GM18870 (cell line): ENCODE results near the gene SH3RF2.
"Not testable (repeated sequence)": the region's sequence is repeated elsewhere in the genome, so short reads cannot be mapped to it uniquely, and the experiment has no call there.

Source experiments
- ATAC-seq: cut with Tn5 transposase; IDR thresholded peaks from one replicate; pipeline ENCODE4 v1.9.1; 2021; ENCODE audit warnings: moderate library complexity; ENCODE audit not compliant: unreplicated experiment

Gene SH3RF2

DNA sequence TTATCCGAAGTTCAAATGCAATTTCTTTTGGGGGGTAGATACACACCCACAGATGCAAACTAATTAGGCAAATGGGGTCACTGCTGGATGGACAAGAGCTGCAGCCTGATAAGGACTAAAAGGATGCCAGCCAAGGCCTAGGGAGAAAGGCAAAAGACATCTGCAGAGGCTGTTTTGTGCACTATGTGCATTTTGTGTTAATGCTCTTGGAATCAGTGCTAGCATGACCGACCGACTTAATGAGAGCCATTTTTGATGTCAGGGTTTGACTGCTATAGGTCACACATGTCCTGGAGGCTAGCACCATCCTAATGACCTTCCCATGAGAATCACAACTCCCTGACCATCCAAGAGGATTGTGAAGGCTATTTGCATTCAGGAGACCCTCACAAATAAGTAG, 134.4 kb downstream of the SH3RF2 start:
- ATAC-seq, result no peak

DNA sequence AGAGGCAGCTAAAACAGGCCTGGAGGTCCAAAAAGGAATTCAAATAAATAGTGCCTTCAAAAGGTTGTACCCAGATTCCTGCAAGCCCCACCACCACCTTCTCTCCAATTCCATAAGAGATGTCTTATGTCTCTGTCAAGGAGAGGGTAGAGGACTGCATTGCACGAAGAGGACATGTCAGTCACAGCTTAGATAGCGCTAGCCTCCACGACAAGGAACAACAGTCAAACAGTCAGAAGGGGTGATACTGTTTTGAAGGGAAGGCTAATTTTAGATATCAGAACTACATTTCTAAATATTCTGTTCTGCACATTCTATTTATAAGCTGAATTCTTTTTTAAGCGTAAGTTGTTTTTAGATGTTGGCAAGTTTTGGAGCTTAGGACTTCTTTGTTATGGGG, 134.8 kb downstream of the SH3RF2 start:
- ATAC-seq, result no peak

DNA sequence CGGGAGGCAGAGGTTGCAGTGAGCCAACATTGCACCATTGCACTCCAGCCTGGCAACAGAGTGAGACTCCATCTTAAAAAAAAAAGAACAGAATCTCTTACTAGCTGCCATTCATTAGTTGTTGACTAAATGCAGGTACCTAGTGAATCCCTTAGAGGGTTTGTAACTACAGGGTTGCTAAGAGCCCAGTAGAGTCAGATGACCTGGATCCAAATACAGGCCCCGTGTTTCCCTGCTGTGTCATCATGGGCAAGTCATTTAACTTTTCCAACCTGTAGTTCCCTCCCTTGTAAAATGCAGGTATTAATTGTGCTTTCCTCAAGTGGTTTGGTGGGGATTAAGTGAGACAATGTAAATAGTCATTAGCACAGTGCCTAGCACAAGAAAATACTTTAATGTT, 136.2 kb downstream of the SH3RF2 start:
- ATAC-seq, result no peak

DNA sequence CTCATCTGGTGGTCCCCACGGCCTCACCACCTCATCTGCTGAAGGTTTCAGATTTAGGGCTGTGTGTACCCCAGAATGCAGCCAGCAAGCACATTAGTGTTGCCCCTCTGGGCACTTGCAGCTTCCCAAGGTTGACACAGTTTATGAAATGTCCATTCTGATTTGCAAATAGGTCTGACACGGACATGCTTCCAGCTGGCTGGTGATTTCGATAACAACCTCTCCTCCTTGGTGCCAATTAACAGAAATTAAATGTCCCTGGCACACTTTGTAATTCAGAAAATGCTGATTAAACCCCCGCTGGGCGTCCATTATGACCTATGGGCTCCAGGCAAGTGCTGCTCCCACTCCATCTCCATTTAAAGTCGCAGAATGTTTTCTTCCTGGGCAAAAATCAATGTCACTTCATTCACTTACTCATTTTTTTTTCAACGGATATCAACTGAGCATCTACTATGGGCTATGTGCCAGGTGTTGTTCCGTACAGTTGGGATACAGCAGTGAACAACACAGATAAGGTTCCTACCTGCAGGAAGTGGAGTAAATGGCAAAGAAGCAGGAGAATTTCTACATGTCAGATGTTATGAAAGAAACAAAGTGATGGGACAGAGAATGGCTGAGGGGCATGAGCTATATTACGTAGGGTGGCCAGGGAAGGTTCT, 137.0 kb downstream of the SH3RF2 start:
- no peak for ATAC-seq

DNA sequence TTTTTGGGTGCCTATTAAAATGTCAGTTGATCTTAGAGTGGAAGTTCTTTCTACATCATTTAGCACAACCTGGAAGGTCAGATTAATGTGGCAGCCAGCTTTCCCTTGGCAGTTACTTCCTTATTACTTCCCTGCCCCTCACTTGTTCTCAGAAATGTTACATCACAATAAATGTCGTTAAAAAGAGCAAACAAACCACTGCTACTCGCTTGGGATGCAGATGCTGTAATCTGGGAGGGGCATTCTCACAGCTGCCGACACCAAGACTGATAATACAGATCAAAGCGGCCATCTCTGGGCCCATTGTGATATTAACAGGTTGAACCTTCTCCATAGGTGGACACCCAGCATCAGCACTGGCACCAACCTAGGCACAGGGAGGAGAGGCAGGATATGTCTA, 139.7 kb downstream of the SH3RF2 start:
- no peak for ATAC-seq

DNA sequence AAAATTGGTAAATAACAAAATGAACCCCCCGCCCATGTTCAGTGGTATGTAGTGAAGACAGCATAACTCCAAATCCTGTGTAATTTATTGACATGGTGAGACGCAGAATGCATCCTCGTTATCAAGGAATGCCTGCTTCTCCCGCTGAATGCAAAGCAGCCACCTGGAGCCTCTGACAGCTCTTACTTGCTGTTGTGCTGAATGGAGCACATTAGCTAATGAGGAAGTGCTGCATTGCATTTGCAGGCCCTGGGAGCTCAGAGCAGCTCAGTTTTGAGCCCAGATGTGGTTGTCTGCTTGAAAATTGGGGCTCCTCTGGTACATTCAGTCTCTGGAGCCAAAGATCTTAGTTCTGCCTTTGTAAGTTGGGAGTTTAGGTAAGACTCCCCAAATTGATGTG, 140.1 kb downstream of the SH3RF2 start:
- ATAC-seq, result no peak

DNA sequence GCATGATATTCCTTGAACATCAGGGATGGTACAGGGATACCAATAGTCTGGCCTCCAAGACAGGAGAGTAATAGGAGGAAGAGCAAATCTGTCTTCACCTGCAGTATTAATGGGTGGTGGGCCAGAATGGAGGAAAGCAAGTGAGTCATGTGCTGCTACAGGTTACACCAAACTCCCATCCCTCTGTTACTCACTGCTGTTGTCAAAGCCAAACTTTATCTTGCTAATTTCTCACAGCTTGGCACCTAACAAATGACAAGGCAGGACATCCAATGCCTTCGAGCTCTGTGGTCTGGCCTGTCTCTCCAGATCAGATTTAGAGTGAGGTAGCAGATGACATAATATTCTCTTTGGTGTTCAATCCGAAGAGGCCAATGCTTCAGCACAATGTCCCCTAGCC, 142.2 kb downstream of the SH3RF2 start:
- no peak for ATAC-seq

DNA sequence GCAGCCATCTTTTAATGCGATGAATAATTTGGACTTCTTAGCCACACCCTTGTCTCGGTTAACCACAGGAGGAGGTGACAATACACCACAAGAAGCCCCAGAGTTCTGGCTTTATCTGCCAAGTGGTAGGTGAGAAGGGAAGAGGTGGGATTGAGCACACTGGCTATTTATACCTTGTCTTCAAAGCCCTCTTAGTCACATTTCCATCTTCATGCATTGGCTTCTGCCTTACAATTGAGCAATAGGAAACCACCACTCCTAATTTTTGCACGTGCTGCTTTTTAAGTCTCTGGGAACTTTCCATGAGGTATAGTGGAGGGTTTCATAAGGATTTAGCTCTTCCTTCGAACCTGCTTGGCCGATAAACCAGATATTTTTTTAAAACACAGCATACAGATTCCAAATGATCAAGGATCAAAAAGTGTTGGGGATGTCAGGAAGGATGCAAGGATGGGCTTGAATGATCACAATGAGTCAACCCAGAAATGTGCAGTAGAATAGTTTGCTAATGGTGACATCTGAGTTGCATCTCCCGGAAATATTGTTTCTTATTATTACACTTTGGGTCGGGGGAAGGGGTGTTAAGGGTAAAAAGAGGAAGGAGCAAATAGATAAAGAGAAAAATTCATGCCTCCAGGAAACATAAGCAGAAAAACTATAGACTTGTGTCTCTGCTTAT, 143.5 kb downstream of the SH3RF2 start:
- no peak for ATAC-seq

DNA sequence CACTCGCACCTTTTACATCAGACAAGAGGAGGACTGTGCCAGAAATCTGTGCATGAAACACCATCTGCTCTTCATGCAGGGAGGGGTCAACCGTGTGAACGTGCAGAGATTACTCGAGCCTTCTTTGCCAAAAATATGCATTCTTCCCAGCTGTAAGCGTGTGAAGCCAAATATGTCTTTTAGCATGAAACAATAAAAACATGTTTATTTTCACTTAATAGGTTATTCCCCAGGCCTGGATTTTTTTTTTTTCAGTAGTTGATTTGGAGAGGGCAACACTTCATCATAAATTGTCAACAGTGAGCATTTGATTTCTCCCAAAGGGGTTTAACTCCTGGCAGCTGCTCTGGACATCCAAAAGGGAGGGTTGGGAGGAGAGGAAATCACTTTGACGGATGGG, 145.2 kb downstream of the SH3RF2 start:
- ATAC-seq, result no peak

DNA sequence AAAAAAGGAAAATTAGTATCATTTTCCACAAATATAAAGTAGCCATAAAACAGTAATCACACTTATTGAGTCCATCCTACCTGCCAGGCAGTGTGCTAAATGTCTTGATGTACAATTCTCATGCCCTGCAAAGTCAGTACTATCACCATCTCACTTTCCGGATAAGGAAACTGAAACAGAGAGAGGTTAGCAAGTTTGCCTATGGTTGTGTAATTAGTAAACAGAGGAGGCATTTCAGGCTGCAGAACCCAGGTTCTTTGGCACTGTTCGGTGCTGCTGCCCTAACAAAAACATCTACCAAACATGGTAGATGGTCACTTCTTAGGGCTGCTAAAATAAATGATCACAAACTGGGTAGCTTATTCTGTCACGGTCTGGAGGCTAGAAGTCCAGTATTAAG, 146.4 kb downstream of the SH3RF2 start:
- ATAC-seq, result peak; percentile 95

DNA sequence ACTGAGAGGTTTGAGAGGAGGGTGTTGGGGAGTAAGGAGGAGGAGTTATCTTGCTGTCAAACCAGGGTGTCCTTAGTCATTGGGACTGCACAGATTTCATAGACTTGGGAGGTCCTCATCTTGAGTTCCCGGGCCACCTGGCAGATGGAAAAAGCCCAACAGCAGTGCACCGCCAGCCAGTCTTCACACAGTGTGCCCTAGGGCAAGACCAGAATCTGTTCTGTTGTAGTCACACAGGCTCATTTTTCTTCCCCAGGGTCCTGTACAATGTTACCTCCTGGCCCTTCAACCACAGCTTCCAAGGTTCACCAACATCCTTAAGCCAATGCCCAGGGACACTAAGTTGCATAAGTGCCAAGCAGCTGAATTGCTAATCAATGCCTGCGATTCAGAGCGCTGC, 148.0 kb downstream of the SH3RF2 start:
- no peak for ATAC-seq

DNA sequence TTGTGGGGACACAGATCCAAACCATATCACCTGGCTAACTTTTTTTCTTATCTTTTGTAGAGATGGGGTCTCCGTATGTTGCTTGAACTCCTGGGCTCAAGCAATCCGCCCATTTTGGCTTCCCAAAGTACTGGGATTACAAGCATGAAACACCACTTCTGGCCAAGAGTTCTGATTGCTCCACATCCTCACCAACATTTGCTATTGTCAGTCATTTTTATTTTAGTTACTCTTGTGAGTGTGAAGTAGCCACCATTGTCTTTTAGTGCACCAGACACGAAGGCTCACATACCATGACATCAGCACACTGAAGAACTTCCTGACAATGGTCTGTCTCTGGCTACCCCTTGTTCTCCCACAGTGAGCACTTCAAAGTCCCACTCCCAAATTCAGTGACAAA, 151.7 kb downstream of the SH3RF2 start:
- ATAC-seq, result no peak

DNA sequence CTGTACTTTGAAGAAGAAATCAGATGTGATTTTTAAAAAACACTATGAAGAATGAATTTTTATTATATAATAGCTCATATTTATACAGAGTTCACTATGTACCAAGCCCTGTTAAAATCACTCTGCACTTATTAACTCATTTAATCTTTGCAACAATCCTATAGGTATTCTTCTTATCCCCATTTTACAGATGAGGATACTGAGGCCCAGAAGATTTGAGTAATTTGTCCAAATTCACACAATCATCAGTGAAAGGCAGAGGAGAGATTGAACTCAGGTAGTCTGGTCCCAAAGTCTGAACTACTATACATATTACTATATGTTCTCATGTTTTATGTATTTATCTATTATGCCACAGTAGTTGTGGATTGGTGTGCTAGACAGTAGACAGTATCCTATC, 152.9 kb downstream of the SH3RF2 start:
- no peak for ATAC-seq

DNA sequence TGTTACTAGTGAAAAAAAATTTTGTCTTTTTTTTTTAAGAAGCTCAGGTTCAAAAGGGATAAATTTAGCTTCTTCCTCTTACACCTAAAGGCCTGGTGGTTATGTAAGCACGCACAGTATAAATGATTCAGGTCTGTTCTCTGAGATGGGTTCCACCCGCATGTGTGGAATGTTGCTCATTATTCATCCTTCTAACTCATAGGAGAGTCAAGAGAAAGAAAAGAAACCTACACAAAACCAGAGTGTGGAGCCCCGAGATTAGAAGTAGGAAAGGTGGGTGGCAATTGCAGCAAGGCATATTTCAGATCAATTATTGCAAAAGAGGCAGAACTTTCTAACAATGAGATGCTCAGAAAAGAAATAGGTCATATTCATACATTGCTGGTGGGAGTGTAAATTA, 155.5 kb downstream of the SH3RF2 start:
- ATAC-seq, result no peak

DNA sequence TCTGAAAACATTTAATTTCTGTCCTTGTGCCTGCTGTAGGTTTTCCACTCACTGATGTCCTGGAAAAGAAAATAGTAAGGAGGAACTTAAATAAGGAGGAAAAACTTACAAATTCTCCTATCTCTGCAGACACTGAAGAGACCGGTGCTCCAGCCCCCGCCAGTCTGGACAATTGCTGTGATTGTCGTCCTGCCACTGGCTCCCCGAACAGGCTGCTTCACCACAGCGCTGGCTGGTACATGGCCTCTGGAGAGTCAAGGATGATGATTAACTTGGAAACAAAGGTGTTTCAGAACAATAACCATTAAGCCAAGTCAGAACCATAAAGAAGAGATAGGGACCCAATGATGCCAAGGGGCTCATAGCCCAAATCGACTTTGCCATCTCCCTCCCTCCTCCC, 161.7 kb downstream of the SH3RF2 start:
- no peak for ATAC-seq

DNA sequence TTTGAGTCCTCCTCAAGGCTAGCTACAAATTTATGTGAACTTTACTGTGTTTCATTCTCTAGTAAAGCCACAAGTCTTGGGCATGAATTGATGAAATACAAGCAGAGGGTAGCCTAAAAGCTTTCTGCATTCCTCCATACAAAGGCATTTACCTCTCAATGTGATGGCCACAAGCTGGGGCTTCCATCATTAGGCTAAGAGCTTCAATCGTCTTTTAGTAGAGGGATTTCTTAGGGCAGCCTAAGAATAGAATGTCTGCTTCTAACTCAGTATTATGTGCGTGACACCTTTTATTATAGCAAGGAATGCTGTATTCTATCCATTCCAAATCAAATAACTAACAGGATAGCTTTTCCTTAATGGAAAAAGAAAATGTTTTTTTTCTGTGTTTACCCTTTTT, 165.3 kb downstream of the SH3RF2 start:
- ATAC-seq, result no peak

DNA sequence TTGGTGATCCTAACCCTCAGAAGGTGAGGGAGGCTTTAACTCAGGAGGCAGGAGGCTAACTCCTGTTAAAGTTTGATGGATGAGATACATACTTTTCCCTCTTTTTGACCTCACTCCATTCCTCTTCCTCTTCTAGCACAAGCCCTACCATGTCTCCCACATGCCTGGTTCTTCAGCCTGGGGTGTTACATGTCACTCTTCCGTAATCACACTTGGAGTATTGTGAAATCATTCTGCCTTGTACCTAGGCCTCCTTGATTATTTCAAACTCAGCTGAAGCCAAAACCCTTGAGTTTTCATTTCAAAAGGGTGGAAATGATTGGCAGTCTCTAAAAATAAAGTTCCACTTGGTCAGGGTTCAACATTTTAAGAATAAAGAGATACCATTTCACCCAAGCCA, 167.2 kb downstream of the SH3RF2 start:
- no peak for ATAC-seq

DNA sequence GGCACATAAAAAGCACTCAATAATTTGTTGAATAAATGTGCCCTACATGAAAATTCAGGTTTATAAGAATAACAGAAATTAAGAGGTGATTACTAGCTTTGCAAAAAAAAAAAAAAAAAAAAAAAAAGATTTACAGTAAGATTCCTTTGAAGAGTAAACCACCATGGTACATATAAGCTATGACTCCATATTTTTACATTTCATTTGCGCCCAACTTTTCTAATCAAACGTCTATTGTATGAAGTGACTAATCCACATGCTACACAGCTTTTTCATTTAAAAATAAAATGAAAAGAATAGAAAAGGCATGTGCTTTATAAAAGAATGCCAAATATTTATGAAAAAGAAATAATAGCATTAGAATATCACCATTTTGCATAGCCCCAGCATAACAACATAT, 169.1 kb downstream of the SH3RF2 start, which contains the start of gene PLAC8L1:
PLAC8L1 (minus strand) TSS at position 101 of the 400 bp plus-strand sequence. CDS start 1,266 bp downstream, outside the sequence.
- no peak for ATAC-seq

DNA sequence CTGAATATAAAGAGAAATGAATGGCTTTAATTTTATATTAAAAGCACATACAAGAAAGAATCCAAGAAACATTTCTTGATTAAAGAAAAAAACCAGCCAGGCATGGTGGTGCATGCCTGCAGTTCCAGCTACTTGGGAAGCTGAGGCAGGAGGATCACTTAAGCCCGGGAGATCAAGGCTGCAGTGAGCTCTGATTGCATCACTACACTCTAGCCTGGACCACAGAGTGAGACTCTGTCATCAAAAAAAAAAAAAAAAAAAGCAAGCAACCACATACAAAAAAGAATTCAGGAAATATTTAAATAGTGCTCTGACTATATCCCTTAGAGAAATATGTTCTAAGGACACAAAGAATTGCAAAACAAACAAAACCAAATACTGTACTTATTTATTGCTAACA, 171.5 kb downstream of the SH3RF2 start:
- ATAC-seq, result no peak

DNA sequence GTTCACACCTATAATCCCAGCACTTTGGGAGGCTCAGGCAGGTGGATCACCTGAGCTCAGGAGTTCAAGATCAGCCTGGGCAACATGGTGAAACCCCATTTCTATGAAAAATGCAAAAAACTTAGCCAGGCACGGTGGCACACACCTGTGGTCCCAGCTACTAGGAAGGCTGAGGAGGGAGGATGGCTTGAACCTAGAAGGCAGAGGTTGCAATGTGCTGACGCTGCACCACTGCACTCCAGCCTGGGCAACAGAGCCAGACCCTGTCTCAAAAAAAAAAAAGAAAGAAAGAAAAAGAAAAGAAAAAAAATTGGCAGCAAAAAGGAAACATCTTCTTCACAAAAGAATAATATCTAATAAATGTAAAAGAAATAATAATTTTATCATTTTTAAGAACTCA, 172.5 kb downstream of the SH3RF2 start:
- ATAC-seq, result not testable (repeated sequence)

DNA sequence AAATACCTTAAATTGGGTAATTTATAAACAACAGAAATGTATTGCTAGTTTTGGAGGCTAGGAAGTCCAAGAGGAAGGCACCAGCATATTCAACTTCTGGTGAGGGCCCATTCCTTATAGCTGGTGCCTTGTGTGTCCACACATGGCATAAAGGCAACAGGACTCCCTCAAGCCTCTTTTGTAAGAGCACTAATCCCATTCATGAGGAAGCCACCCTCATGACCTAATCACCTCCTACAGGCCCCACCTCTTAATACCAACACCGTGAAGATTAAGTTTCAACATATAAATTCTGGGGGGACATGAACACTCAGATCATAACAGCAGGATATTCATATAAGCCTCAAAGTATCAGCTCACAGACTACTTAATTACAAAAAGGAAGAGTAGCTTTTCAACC, 173.0 kb downstream of the SH3RF2 start:
- no peak for ATAC-seq

DNA sequence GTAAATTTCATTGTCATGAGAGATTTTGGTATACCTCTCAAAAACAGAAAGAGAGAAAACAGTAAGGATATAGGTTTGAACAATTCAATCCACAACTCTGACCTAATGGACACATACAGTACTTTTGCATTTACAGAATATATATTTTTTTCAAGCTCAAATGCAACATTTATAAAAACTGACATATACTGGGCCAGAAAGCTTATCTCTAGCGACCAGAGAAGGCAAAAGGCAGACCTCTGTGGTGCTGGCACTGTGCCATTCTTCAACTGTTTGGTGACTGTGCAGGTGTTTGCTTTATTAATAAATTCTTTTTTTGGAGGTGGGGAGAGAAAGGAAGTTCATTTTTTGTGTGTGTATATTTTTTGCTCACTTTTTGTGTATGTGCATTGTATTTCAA, 175.0 kb downstream of the SH3RF2 start:
- no peak for ATAC-seq

DNA sequence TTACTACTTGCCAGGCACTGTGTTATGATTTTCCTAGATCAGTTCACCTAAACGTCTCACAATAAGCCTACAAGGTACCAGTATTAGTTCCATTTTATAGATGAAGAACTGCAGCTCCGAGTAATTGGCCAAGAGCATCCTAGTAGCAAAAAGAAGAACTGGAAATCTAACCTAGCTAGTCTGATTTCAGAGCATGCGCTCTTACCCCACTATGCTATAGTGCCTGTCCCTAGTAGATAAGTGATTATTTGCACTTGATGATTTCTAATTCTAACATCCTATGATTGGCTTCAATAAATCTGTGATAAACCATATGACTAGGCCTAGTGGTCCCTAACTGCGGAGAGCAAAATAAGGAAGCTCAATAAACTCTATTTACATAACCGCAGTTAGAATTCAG, 176.1 kb downstream of the SH3RF2 start:
- no peak for ATAC-seq
